ENCODE measurements around the gene TSPAN13.

Gene TSPAN13

GRCh38 chr7:16753102-16753931, at the start of gene TSPAN13:
Gene TSPAN13, plus strand, starts transcription at chr7:16753755. Its CDS starts 213 bp downstream, at chr7:16753968.
- peak within 1 kb of the TSS in 4 of 5 donors; percentile 16 to 71 (median 46) for H3K9ac ChIP-seq (ENCODE audit: low read length in 5 of 5)
- no peaks in the 10 kb centered on the region for H3K36me3 ChIP-seq (ENCODE audit: control insufficient read depth in 5 of 5, insufficient read depth in 5 of 5, low read length in 5 of 5)
- H3K27me3 ChIP-seq (ENCODE audit: control insufficient read depth in 5 of 5, insufficient read depth in 4 of 5, low read length in 5 of 5) = no peaks in the 10 kb centered on the region
- peak within 1 kb of the TSS; percentile 79 to 96 (median 90) for H3K4me3 ChIP-seq (ENCODE audit: low read depth in 1 of 5, low read length in 5 of 5)
- H3K4me1 ChIP-seq (ENCODE audit: control insufficient read depth in 5 of 5, insufficient read depth in 5 of 5, low read length in 5 of 5) = peaks cover 0 to 20% (median 16%) of the 10 kb centered on the region in 5 donors
- no peaks in the 10 kb centered on the region for H3K9me3 ChIP-seq (ENCODE audit: control insufficient read depth in 5 of 5, low read length in 5 of 5)
- H3K27ac ChIP-seq (ENCODE audit: low read depth, low read length) = peak within 1 kb of the TSS; percentile 73

GRCh38 chr7:16708511-16708910, 45.0 kb upstream of the TSPAN13 start:
- peaks cover 2 to 18% (median 7%) of the 10 kb centered on the region in 5 donors for H3K36me3 ChIP-seq (ENCODE audit: control insufficient read depth in 5 of 5, insufficient read depth in 5 of 5, low read length in 5 of 5)
- H3K27me3 ChIP-seq (ENCODE audit: control insufficient read depth in 5 of 5, insufficient read depth in 4 of 5, low read length in 5 of 5) = no peaks in the 10 kb centered on the region
- H3K4me1 ChIP-seq (ENCODE audit: control insufficient read depth in 5 of 5, insufficient read depth in 5 of 5, low read length in 5 of 5) = peaks cover 0 to 3% (median 0%) of the 10 kb centered on the region in 5 donors
- H3K9ac ChIP-seq (ENCODE audit: low read length in 5 of 5) = no peak overlapping the region
- H3K9me3 ChIP-seq (ENCODE audit: control insufficient read depth in 5 of 5, low read length in 5 of 5) = no peaks in the 10 kb centered on the region
- no peak overlapping the region for H3K27ac ChIP-seq (ENCODE audit: low read depth, low read length)
- no peak overlapping the region for H3K4me3 ChIP-seq (ENCODE audit: low read depth in 1 of 5, low read length in 5 of 5)

GRCh38 chr7:16708980-16709379, 44.6 kb upstream of the TSPAN13 start:
- no peak overlapping the region for H3K4me3 ChIP-seq (ENCODE audit: low read depth in 1 of 5, low read length in 5 of 5)
- H3K27me3 ChIP-seq (ENCODE audit: control insufficient read depth in 5 of 5, insufficient read depth in 4 of 5, low read length in 5 of 5) = no peaks in the 10 kb centered on the region
- peaks cover 2 to 13% (median 7%) of the 10 kb centered on the region in 5 donors for H3K36me3 ChIP-seq (ENCODE audit: control insufficient read depth in 5 of 5, insufficient read depth in 5 of 5, low read length in 5 of 5)
- no peak overlapping the region for H3K27ac ChIP-seq (ENCODE audit: low read depth, low read length)
- peaks cover 0 to 3% (median 0%) of the 10 kb centered on the region in 5 donors for H3K4me1 ChIP-seq (ENCODE audit: control insufficient read depth in 5 of 5, insufficient read depth in 5 of 5, low read length in 5 of 5)
- no peaks in the 10 kb centered on the region for H3K9me3 ChIP-seq (ENCODE audit: control insufficient read depth in 5 of 5, low read length in 5 of 5)
- H3K9ac ChIP-seq (ENCODE audit: low read length in 5 of 5) = no peak overlapping the region

GRCh38 chr7:16710651-16711050, 42.9 kb upstream of the TSPAN13 start:
- Histone ChIP-seq H3K9me3 (ENCODE audit: control insufficient read depth in 5 of 5, low read length in 5 of 5) (no peaks in the 10 kb centered on the region), H3K4me1 (ENCODE audit: control insufficient read depth in 5 of 5, insufficient read depth in 5 of 5, low read length in 5 of 5) (peaks cover 0 to 3% (median 0%) of the 10 kb centered on the region in 5 donors), H3K36me3 (ENCODE audit: control insufficient read depth in 5 of 5, insufficient read depth in 5 of 5, low read length in 5 of 5) (peaks cover 0 to 7% (median 4%) of the 10 kb centered on the region in 5 donors), H3K9ac (ENCODE audit: low read length in 5 of 5) (no peak overlapping the region), H3K27ac (ENCODE audit: low read depth, low read length) (no peak overlapping the region), H3K27me3 (ENCODE audit: control insufficient read depth in 5 of 5, insufficient read depth in 4 of 5, low read length in 5 of 5) (no peaks in the 10 kb centered on the region), H3K4me3 (ENCODE audit: low read depth in 1 of 5, low read length in 5 of 5) (no peak overlapping the region)

- H3K9ac ChIP-seq (ENCODE audit: low read length in 5 of 5) = no peak overlapping the region
- H3K9me3 ChIP-seq (ENCODE audit: control insufficient read depth in 5 of 5, low read length in 5 of 5) = no peaks in the 10 kb centered on the region
- peaks cover 0 to 3% (median 0%) of the 10 kb centered on the region in 5 donors for H3K4me1 ChIP-seq (ENCODE audit: control insufficient read depth in 5 of 5, insufficient read depth in 5 of 5, low read length in 5 of 5)
Measured at GRCh38 chr7:16711730-16712129, 41.8 kb upstream of the TSPAN13 start.

GRCh38 chr7:16712916-16713315, 40.6 kb upstream of the TSPAN13 start:
- Histone ChIP-seq H3K4me1 (ENCODE audit: control insufficient read depth in 5 of 5, insufficient read depth in 5 of 5, low read length in 5 of 5) (peaks cover 0 to 3% (median 0%) of the 10 kb centered on the region in 5 donors), H3K27me3 (ENCODE audit: control insufficient read depth in 5 of 5, insufficient read depth in 4 of 5, low read length in 5 of 5) (no peaks in the 10 kb centered on the region), H3K4me3 (ENCODE audit: low read depth in 1 of 5, low read length in 5 of 5) (no peak overlapping the region), H3K9ac (ENCODE audit: low read length in 5 of 5) (no peak overlapping the region), H3K9me3 (ENCODE audit: control insufficient read depth in 5 of 5, low read length in 5 of 5) (no peaks in the 10 kb centered on the region), H3K27ac (ENCODE audit: low read depth, low read length) (no peak overlapping the region), H3K36me3 (ENCODE audit: control insufficient read depth in 5 of 5, insufficient read depth in 5 of 5, low read length in 5 of 5) (no peaks in the 10 kb centered on the region)

More at GRCh38 chr7:16711730-16712129, 41.8 kb upstream of the TSPAN13 start:
- Histone ChIP-seq H3K27ac (ENCODE audit: low read depth, low read length) (no peak overlapping the region), H3K27me3 (ENCODE audit: control insufficient read depth in 5 of 5, insufficient read depth in 4 of 5, low read length in 5 of 5) (no peaks in the 10 kb centered on the region), H3K4me3 (ENCODE audit: low read depth in 1 of 5, low read length in 5 of 5) (no peak overlapping the region), H3K36me3 (ENCODE audit: control insufficient read depth in 5 of 5, insufficient read depth in 5 of 5, low read length in 5 of 5) (no peaks in the 10 kb centered on the region)

- Histone ChIP-seq H3K27me3 (ENCODE audit: control insufficient read depth in 5 of 5, insufficient read depth in 4 of 5, low read length in 5 of 5) (no peaks in the 10 kb centered on the region), H3K4me3 (ENCODE audit: low read depth in 1 of 5, low read length in 5 of 5) (no peak overlapping the region), H3K9ac (ENCODE audit: low read length in 5 of 5) (no peak overlapping the region), H3K9me3 (ENCODE audit: control insufficient read depth in 5 of 5, low read length in 5 of 5) (no peaks in the 10 kb centered on the region), H3K27ac (ENCODE audit: low read depth, low read length) (no peak overlapping the region), H3K4me1 (ENCODE audit: control insufficient read depth in 5 of 5, insufficient read depth in 5 of 5, low read length in 5 of 5) (peaks cover 0 to 3% (median 0%) of the 10 kb centered on the region in 5 donors), H3K36me3 (ENCODE audit: control insufficient read depth in 5 of 5, insufficient read depth in 5 of 5, low read length in 5 of 5) (no peaks in the 10 kb centered on the region)
Measured at GRCh38 chr7:16715928-16716327, 37.6 kb upstream of the TSPAN13 start.

- Histone ChIP-seq H3K4me3 (ENCODE audit: low read depth in 1 of 5, low read length in 5 of 5) (no peak overlapping the region), H3K9me3 (ENCODE audit: control insufficient read depth in 5 of 5, low read length in 5 of 5) (no peaks in the 10 kb centered on the region), H3K27ac (ENCODE audit: low read depth, low read length) (no peak overlapping the region), H3K36me3 (ENCODE audit: control insufficient read depth in 5 of 5, insufficient read depth in 5 of 5, low read length in 5 of 5) (no peaks in the 10 kb centered on the region), H3K9ac (ENCODE audit: low read length in 5 of 5) (no peak overlapping the region), H3K27me3 (ENCODE audit: control insufficient read depth in 5 of 5, insufficient read depth in 4 of 5, low read length in 5 of 5) (no peaks in the 10 kb centered on the region), H3K4me1 (ENCODE audit: control insufficient read depth in 5 of 5, insufficient read depth in 5 of 5, low read length in 5 of 5) (peaks cover 0 to 5% (median 3%) of the 10 kb centered on the region in 5 donors)
Measured at GRCh38 chr7:16718111-16718656, 35.4 kb upstream of the TSPAN13 start.

- H3K9ac ChIP-seq (ENCODE audit: low read length in 5 of 5) = no peak overlapping the region
- H3K4me1 ChIP-seq (ENCODE audit: control insufficient read depth in 5 of 5, insufficient read depth in 5 of 5, low read length in 5 of 5) = peaks cover 0 to 12% (median 3%) of the 10 kb centered on the region in 5 donors
- no peaks in the 10 kb centered on the region for H3K36me3 ChIP-seq (ENCODE audit: control insufficient read depth in 5 of 5, insufficient read depth in 5 of 5, low read length in 5 of 5)
- H3K4me3 ChIP-seq (ENCODE audit: low read depth in 1 of 5, low read length in 5 of 5) = no peak overlapping the region
- H3K27ac ChIP-seq (ENCODE audit: low read depth, low read length) = no peak overlapping the region
- H3K9me3 ChIP-seq (ENCODE audit: control insufficient read depth in 5 of 5, low read length in 5 of 5) = no peaks in the 10 kb centered on the region
- no peaks in the 10 kb centered on the region for H3K27me3 ChIP-seq (ENCODE audit: control insufficient read depth in 5 of 5, insufficient read depth in 4 of 5, low read length in 5 of 5)
Measured at GRCh38 chr7:16719699-16720098, 33.9 kb upstream of the TSPAN13 start.

GRCh38 chr7:16721541-16721940, 32.0 kb upstream of the TSPAN13 start:
- Histone ChIP-seq H3K27ac (ENCODE audit: low read depth, low read length) (no peak overlapping the region), H3K9ac (ENCODE audit: low read length in 5 of 5) (no peak overlapping the region), H3K4me1 (ENCODE audit: control insufficient read depth in 5 of 5, insufficient read depth in 5 of 5, low read length in 5 of 5) (peaks cover 0 to 12% (median 3%) of the 10 kb centered on the region in 5 donors), H3K36me3 (ENCODE audit: control insufficient read depth in 5 of 5, insufficient read depth in 5 of 5, low read length in 5 of 5) (no peaks in the 10 kb centered on the region), H3K27me3 (ENCODE audit: control insufficient read depth in 5 of 5, insufficient read depth in 4 of 5, low read length in 5 of 5) (no peaks in the 10 kb centered on the region), H3K9me3 (ENCODE audit: control insufficient read depth in 5 of 5, low read length in 5 of 5) (no peaks in the 10 kb centered on the region), H3K4me3 (ENCODE audit: low read depth in 1 of 5, low read length in 5 of 5) (no peak overlapping the region)

Measured in subcutaneous abdominal adipose tissue (tissue), 5 donors.